Measurements from ENCODE around the gene ALOX12B.
"Not testable (repeated sequence)": the region's sequence is repeated elsewhere in the genome, so short reads cannot be mapped to it uniquely, and the experiment has no call there.

ALOX12B gene

GRCh38 chr17:8062807-8063483 is 24.6 kb downstream of the ALOX12B start:
- no peaks in the 10 kb centered on the region for H3K27me3 ChIP-seq (ENCODE audit: insufficient read depth, poor library complexity, severe bottlenecking)
- DNase-seq (ENCODE audit: low spot score) (no peak), ATAC-seq (ENCODE audit: low read depth) (peak; percentile 39; the same call in 2 of the 3 replicates)
- peaks cover 5% of the 10 kb centered on the region for H3K4me1 ChIP-seq (ENCODE audit: insufficient read depth, poor library complexity, severe bottlenecking)
- TF ChIP-seq CTCF (IDR thresholded peaks at IDR 0.05; ENCODE audit: poor library complexity, severe bottlenecking) = no peak
- no peak overlapping the region for H3K27ac ChIP-seq (ENCODE audit: poor library complexity, severe bottlenecking)
- no peaks in the 10 kb centered on the region for H3K9me3 ChIP-seq (ENCODE audit: severe bottlenecking)
- H3K36me3 ChIP-seq (ENCODE audit: low read depth) = no peaks in the 10 kb centered on the region
- H3K4me3 ChIP-seq (ENCODE audit: severe bottlenecking) = peak overlapping the region; percentile 14

- TF ChIP-seq CTCF (IDR thresholded peaks at IDR 0.05; ENCODE audit: poor library complexity, severe bottlenecking) = no peak
These were observed 25.1 kb downstream of the ALOX12B start for GRCh38 chr17:8062435-8062806.

GRCh38 chr17:8061851-8062250 is 25.7 kb downstream of the ALOX12B start:
- not testable (repeated sequence) for ATAC-seq (ENCODE audit: low read depth); H3K4me1 ChIP-seq (ENCODE audit: insufficient read depth, poor library complexity, severe bottlenecking); H3K36me3 ChIP-seq (ENCODE audit: low read depth); H3K27me3 ChIP-seq (ENCODE audit: insufficient read depth, poor library complexity, severe bottlenecking); H3K9me3 ChIP-seq (ENCODE audit: severe bottlenecking); H3K4me3 ChIP-seq (ENCODE audit: severe bottlenecking); H3K27ac ChIP-seq (ENCODE audit: poor library complexity, severe bottlenecking); DNase-seq (ENCODE audit: low spot score)

More at GRCh38 chr17:8062435-8062806, 25.1 kb downstream of the ALOX12B start:
- peaks cover 5% of the 10 kb centered on the region for H3K4me1 ChIP-seq (ENCODE audit: insufficient read depth, poor library complexity, severe bottlenecking)
- H3K36me3 ChIP-seq (ENCODE audit: low read depth) = no peaks in the 10 kb centered on the region
- H3K4me3 ChIP-seq (ENCODE audit: severe bottlenecking) = peak overlapping the region; percentile 14
- ATAC-seq (ENCODE audit: low read depth) (no peak), DNase-seq (ENCODE audit: low spot score) (no peak)
- H3K27me3 ChIP-seq (ENCODE audit: insufficient read depth, poor library complexity, severe bottlenecking) = no peaks in the 10 kb centered on the region
- H3K9me3 ChIP-seq (ENCODE audit: severe bottlenecking) = no peaks in the 10 kb centered on the region
- H3K27ac ChIP-seq (ENCODE audit: poor library complexity, severe bottlenecking) = no peak overlapping the region

- Histone ChIP-seq H3K36me3 (ENCODE audit: low read depth) (no peaks in the 10 kb centered on the region), H3K4me1 (ENCODE audit: insufficient read depth, poor library complexity, severe bottlenecking) (peaks cover 13% of the 10 kb centered on the region), H3K4me3 (ENCODE audit: severe bottlenecking) (no peak overlapping the region), H3K27me3 (ENCODE audit: insufficient read depth, poor library complexity, severe bottlenecking) (no peaks in the 10 kb centered on the region), H3K27ac (ENCODE audit: poor library complexity, severe bottlenecking) (no peak overlapping the region), H3K9me3 (ENCODE audit: severe bottlenecking) (no peaks in the 10 kb centered on the region)
- DNase-seq (ENCODE audit: low spot score) (no peak), ATAC-seq (ENCODE audit: low read depth) (peak; percentile 44; the same call in 1 of the 3 replicates)
- TF ChIP-seq CTCF (IDR thresholded peaks at IDR 0.05; ENCODE audit: poor library complexity, severe bottlenecking) = peak; percentile 81
These were observed 27.2 kb downstream of the ALOX12B start for GRCh38 chr17:8060274-8060673.

DNA sequence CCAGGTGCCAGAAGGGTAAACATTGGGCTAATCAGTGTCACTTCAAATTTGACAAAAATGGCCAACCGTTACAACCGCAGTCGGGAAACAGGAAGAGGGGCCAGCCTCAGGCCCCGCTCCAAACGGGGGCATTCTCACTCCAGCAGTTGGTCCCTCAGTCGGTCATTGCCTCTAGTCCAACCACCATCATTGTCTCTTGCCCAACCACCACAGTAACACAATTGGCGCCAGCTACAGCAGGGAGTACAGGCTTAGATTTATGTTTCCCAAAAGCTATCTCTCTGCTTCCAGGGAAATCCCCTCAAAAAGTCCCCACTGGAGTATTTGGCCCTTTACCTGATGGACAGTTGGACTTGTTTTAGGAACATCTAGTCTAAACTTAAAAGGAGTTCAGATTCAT is 28.4 kb downstream of the ALOX12B start:
- Histone ChIP-seq H3K9me3 (ENCODE audit: severe bottlenecking) (no peaks in the 10 kb centered on the region), H3K4me3 (ENCODE audit: severe bottlenecking) (no peak overlapping the region), H3K27ac (ENCODE audit: poor library complexity, severe bottlenecking) (no peak overlapping the region), H3K36me3 (ENCODE audit: low read depth) (no peaks in the 10 kb centered on the region), H3K4me1 (ENCODE audit: insufficient read depth, poor library complexity, severe bottlenecking) (peaks cover 13% of the 10 kb centered on the region), H3K27me3 (ENCODE audit: insufficient read depth, poor library complexity, severe bottlenecking) (no peaks in the 10 kb centered on the region)
- DNase-seq (ENCODE audit: low spot score) (no peak), ATAC-seq (ENCODE audit: low read depth) (no peak)
- no peak for TF ChIP-seq CTCF (IDR thresholded peaks at IDR 0.05; ENCODE audit: poor library complexity, severe bottlenecking)
